NCI-H1436 (cell line): ENCODE data around the gene ABCC3.
A peak's percentile ranks its signal among the peaks of the same experiment; 100 is the strongest.
"Not testable (repeated sequence)": the region's sequence is repeated elsewhere in the genome, so short reads cannot be mapped to it uniquely, and the experiment has no call there.

Source experiments
- DNase-seq: peaks from one replicate; lab custom pipeline; 2025; lab: John Stamatoyannopoulos, UW

ABCC3 gene

GRCh38 chr17:50666316-50666715 is 31.6 kb downstream of the ABCC3 start:
- DNase-seq, result no peak

- DNase-seq, result no peak
Observed at GRCh38 chr17:50667259-50668024, 32.8 kb downstream of the ABCC3 start.

- no peak for DNase-seq
Observed at GRCh38 chr17:50668025-50668837, 33.5 kb downstream of the ABCC3 start.

GRCh38 chr17:50668838-50669581 is 34.3 kb downstream of the ABCC3 start:
- no peak for DNase-seq

GRCh38 chr17:50672071-50672470 is 37.4 kb downstream of the ABCC3 start:
- no peak for DNase-seq

- no peak for DNase-seq
Observed at GRCh38 chr17:50672831-50673551, 38.3 kb downstream of the ABCC3 start.

- no peak for DNase-seq
Observed at GRCh38 chr17:50675190-50675589, 40.5 kb downstream of the ABCC3 start.

GRCh38 chr17:50675627-50676026 is 40.9 kb downstream of the ABCC3 start:
- no peak for DNase-seq

- no peak for DNase-seq
Observed at GRCh38 chr17:50676065-50676975, 41.6 kb downstream of the ABCC3 start.

GRCh38 chr17:50677851-50678375 is 43.2 kb downstream of the ABCC3 start:
- DNase-seq, result no peak

- DNase-seq, result no peak
Observed at GRCh38 chr17:50679008-50679544, 44.4 kb downstream of the ABCC3 start.

GRCh38 chr17:50680126-50680525 is 45.4 kb downstream of the ABCC3 start:
- no peak for DNase-seq

- not testable (repeated sequence) for DNase-seq
Observed at GRCh38 chr17:50680543-50681262, 46.0 kb downstream of the ABCC3 start.

GRCh38 chr17:50681263-50682200 is 46.9 kb downstream of the ABCC3 start:
- peak; percentile 68 for DNase-seq

GRCh38 chr17:50682441-50682840 is 47.8 kb downstream of the ABCC3 start:
- no peak for DNase-seq

GRCh38 chr17:50682938-50683337 is 48.3 kb downstream of the ABCC3 start:
- DNase-seq, result no peak

- no peak for DNase-seq
Observed at GRCh38 chr17:50683434-50684287, 49.0 kb downstream of the ABCC3 start.

GRCh38 chr17:50684288-50684611 is 49.6 kb downstream of the ABCC3 start:
- no peak for DNase-seq
